Adrenal gland (tissue), 12 donors: Measurements from ENCODE around the gene SLC8B1. TPM values are rescaled to one million over a fixed set of nuclear protein-coding genes. Genes with fewer than 3 reads are reported as not detected.

Source experiments
- DNase-seq, 7 donors: peaks; one replicate each; pipeline ENCODE4 v3.0.0-alpha.2; 2019 to 2020
- H3K27ac ChIP-seq, 5 donors: fragments of 200-600 bp; sonication (generic) in 4 of 5; 1 replicate in 3 of 5; 2 replicates in 2 of 5; pipeline versions ENCODE4 v1.5.1 to v1.8.0; 2016 to 2020; ENCODE audit warnings: mild to moderate bottlenecking in 1 of 5
- H3K27me3 ChIP-seq: fragments of 200-600 bp; 2 replicates; pipeline ENCODE4 v1.8.0; 2021
- H3K36me3 ChIP-seq, 2 donors: fragments of 200-600 bp; replicated peaks in 1 of 2; 1 replicate in 1 of 2; 2 replicates in 1 of 2; pipeline versions ENCODE4 v1.5.1 to v1.8.0; 2018 to 2022
- H3K4me1 ChIP-seq, 2 donors: fragments of 200-600 bp; replicated peaks in 1 of 2; 1 replicate in 1 of 2; 2 replicates in 1 of 2; pipeline versions ENCODE4 v1.5.1 to v1.8.0; 2018 to 2021
- H3K4me3 ChIP-seq, 4 donors: fragments of 200-600 bp; sonication (generic) in 3 of 4; one replicate each; pipeline ENCODE4 v1.5.1; 2016 to 2018
- H3K9me3 ChIP-seq, 3 donors: fragments of 200-600 bp; sonication (generic) in 1 of 3; replicated peaks in 1 of 3; 1 replicate in 2 of 3; 2 replicates in 1 of 3; pipeline versions ENCODE4 v1.5.1 to v1.8.0; 2016 to 2021
- CTCF ChIP-seq, 6 experiments: fragments of 450-650 bp in 4 of 6; fragments of 200-600 bp in 2 of 6; sonication (generic) in 1 of 6; IDR thresholded peaks; 1 replicate in 5 of 6; 2 replicates in 1 of 6; pipeline versions ENCODE4 v1.5.1 to v1.8.0; 2016 to 2021; ENCODE audit warnings: antibody characterized with exemption in 6 of 6, mild to moderate bottlenecking in 2 of 6, moderate library complexity in 1 of 6
- POLR2A ChIP-seq, 2 donors: fragments of 450-650 bp; IDR thresholded peaks; one replicate each; pipeline ENCODE4 v1.6.1; 2017; ENCODE audit warnings: antibody characterized with exemption in 2 of 2, mild to moderate bottlenecking in 2 of 2, moderate library complexity in 1 of 2
- WGBS, 4 donors: extraction: QIAGEN DNeasy Blood & Tissue Kit in 2 of 4; methylation state at CpG; one replicate each; pipeline versions ENCODE4 v1.1.5 to v1.1.7; 2013 to 2017; 5-methylcytosine and 5-hydroxymethylcytosine counted together
- intact Hi-C, 2 donors: fragments of 100-400 bp; cut with DNase I; formaldehyde crosslinking; loops; one replicate each; pipeline versions ENCODE4 v1.14.1 to v1.15.0; 2022 to 2023
- polyA plus RNA-seq, 3 donors: library from polyadenylated mRNA; stranded (reverse); fragments of 200-250 nt in 2 of 3; fragments of 350-450 nt in 1 of 3; fragmentation: Illumina TruSeq in 1 of 3; extraction: RNeasy Lipid Tissue Mini Kit (QIAGEN cat#74804) in 1 of 3; gene quantifications; one replicate each; pipeline ENCODE4 v1.2.3, GENCODE V29; 2013 to 2014
- total RNA-seq, 9 donors: library from RNA; depleted of rRNA in 4 of 9; stranded (reverse); fragments of >200 nt in 4 of 9; fragments of 120-200 nt in 1 of 9; fragmentation: NEBNext Ultra II Directional in 1 of 9; extraction: Animal tissue kit (Norgen Biotek cat#: 25700) in 1 of 9; gene quantifications; one replicate each; pipeline versions ENCODE4 v1.1.0 to v1.2.4, GENCODE V29; 2013 to 2023
- donor health status: healthy with polysubstance abuse.
- donor health status: Bipolar disorder and iron deficiency.
- donor health status: DM: yes; HTN: yes; CAD: no.
- donor health status: DM: no; HTN: no; CAD: no.
- donor health status: DM: no; HTN: no; CAD: no.
- donor health status: DM: yes; HTN: yes; CAD: no.

SLC8B1 gene
- total and polyA plus RNA-seq, 12 donors, result 67.6 to 288 (median 188) TPM

- Histone ChIP-seq H3K27ac (no peak overlapping the region), H3K27me3 (no peaks in the 10 kb centered on the region), H3K9me3 (no peaks in the 10 kb centered on the region), H3K36me3 (peaks cover 0 to 57% of the 10 kb centered on the region in 2 donors), H3K4me1 (peaks cover 0 to 5% of the 10 kb centered on the region in 2 donors), H3K4me3 (no peak overlapping the region)
- DNase-seq, result no peak
- WGBS, 4 donors, result 82 to 86% (median 84%) methylated on average over 5 to 12 of the region's 12 CpGs
- TF ChIP-seq CTCF (IDR thresholded peaks at IDR 0.05), result no peak
- no peak for TF ChIP-seq POLR2A (IDR thresholded peaks at IDR 0.05)
- intact Hi-C loops, result no loop called here
Measured at GRCh38 chr12:113320401-113320800, 14.5 kb downstream of the SLC8B1 start.

GRCh38 chr12:113318900-113319628 is 15.8 kb downstream of the SLC8B1 start:
- Histone ChIP-seq H3K9me3 (no peaks in the 10 kb centered on the region), H3K27ac (no peak overlapping the region), H3K4me1 (peaks cover 0 to 5% of the 10 kb centered on the region in 2 donors), H3K36me3 (peaks cover 0 to 71% of the 10 kb centered on the region in 2 donors), H3K27me3 (no peaks in the 10 kb centered on the region), H3K4me3 (no peak overlapping the region)
- no peak for TF ChIP-seq POLR2A (IDR thresholded peaks at IDR 0.05)
- TF ChIP-seq CTCF (IDR thresholded peaks at IDR 0.05), result no peak
- intact Hi-C loops, result loop anchor here (5.0 to 10.0 kb wide), 2 partner anchors 48 to 106 kb away; partner anchors contain the start of gene SDSL (in 1 of the 2)
- DNase-seq, result no peak
- 85 to 96% (median 90%) methylated on average over 12 to 15 of the region's 15 CpGs for WGBS, 4 donors

- WGBS, 4 donors, result 87 to 91% (median 89%) methylated on average over 4 of the region's 4 CpGs
- H3K36me3 ChIP-seq, result peaks cover 0 to 80% of the 10 kb centered on the region in 2 donors
- DNase-seq, result no peak
Measured at GRCh38 chr12:113318046-113318656, 16.8 kb downstream of the SLC8B1 start.

More at GRCh38 chr12:113318046-113318656, 16.8 kb downstream of the SLC8B1 start:
- H3K27ac ChIP-seq, result no peak overlapping the region
- peaks cover 0 to 5% of the 10 kb centered on the region in 2 donors for H3K4me1 ChIP-seq
- no peak overlapping the region for H3K4me3 ChIP-seq
- TF ChIP-seq POLR2A (IDR thresholded peaks at IDR 0.05), result no peak
- TF ChIP-seq CTCF (IDR thresholded peaks at IDR 0.05), result no peak
- no peaks in the 10 kb centered on the region for H3K9me3 ChIP-seq
- no peaks in the 10 kb centered on the region for H3K27me3 ChIP-seq
- intact Hi-C loops, result loop anchor here (5.0 to 10.0 kb wide), 2 partner anchors 49 to 107 kb away; partner anchors contain the start of gene SDSL (in 1 of the 2)
